ENCODE results near the gene PPFIA4. TPM values are rescaled to one million over a fixed set of nuclear protein-coding genes. Genes with fewer than 3 reads are reported as not detected.

PPFIA4 gene
- total and polyA plus RNA-seq, 9 of the 15 experiments (the other 6 are each of a cell fraction or from before 2014, with no cell fraction given): 0.07 to 12.0 (median 0.70) TPM

DNA sequence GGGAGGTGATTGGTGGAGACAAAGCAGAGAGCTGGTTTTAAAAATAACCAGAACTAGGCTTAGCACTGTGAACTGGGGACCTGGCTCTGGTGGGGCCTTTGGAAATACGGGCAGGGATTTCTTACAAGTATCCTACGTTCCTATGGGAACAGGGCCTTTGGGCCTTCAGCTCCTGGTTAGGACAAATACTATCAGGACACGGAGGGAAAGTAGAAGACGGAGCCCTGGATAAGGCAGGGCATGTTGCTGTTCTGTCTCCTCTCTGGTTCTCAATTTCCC is 64.8 kb downstream of the PPFIA4 start:
- Histone ChIP-seq H3K36me3 (ENCODE audit: control insufficient read depth, insufficient read depth, low read length) (no peaks in the 10 kb centered on the region), H3K4me3 (no peak overlapping the region), H3K4me2 (ENCODE audit: insufficient read depth, low read length) (no peak overlapping the region), H3K4me1 (replicated peaks in 1 of 2; ENCODE audit: control insufficient read depth in 2 of 2, insufficient read depth in 2 of 2, low read length in 2 of 2) (no peaks in the 10 kb centered on the region), H3K27me3 (ENCODE audit: control insufficient read depth in 2 of 2, insufficient read depth in 2 of 2, low read length in 2 of 2) (peaks cover 24 to 41% of the 10 kb centered on the region in 2 experiments), H3K27ac (ENCODE audit: extremely low read depth, low read depth, low read length) (no peak overlapping the region), H2AFZ (ENCODE audit: low read depth, low read length) (no peak overlapping the region), H3K79me2 (ENCODE audit: control insufficient read depth, insufficient read depth, low read length) (no peaks in the 10 kb centered on the region), H4K20me1 (replicated peaks; ENCODE audit: control insufficient read depth, insufficient read depth, low read length) (no peaks in the 10 kb centered on the region), H3K9me1 (ENCODE audit: control insufficient read depth, insufficient read depth, low read length) (no peaks in the 10 kb centered on the region), H3K9me3 (replicated peaks; ENCODE audit: control insufficient read depth, insufficient read depth, low read depth, low read length) (no peaks in the 10 kb centered on the region), H3K9ac (ENCODE audit: insufficient read depth in 1 of 2, low read depth in 2 of 2, low read length in 2 of 2) (no peak overlapping the region)
- 0% methylated on average over 4 of the region's 4 CpGs for WGBS (ENCODE audit: insufficient coverage, low coverage, missing lambda C conversion rate)
- TF ChIP-seq, protein P1, sequence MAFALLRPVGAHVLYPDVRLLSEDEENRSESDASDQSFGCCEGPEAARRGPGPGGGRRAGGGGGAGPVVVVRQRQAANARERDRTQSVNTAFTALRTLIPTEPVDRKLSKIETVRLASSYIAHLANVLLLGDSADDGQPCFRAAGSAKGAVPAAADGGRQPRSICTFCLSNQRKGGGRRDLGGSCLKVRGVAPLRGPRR (CRISPR knock-in tag; IDR thresholded peaks at IDR 0.05): no peak
- ATAC-seq (no peak), DNase-seq (ENCODE audit: extremely low read depth in 1 of 4, low spot score in 3 of 4) (no peak), FAIRE-seq (no peak)
- intact Hi-C loops (cut with micrococcal nuclease): no loop called here
- no TSS peak for BruUV-seq (replicated peaks)
- in situ Hi-C loops (cut with MboI): no loop called here
- POLR2A ChIA-PET: no interaction called here
- CTCF ChIA-PET (ENCODE audit: low intra/inter-chr PET ratio): no interaction called here

GRCh38 chr1:203091761-203092330 is 65.6 kb downstream of the PPFIA4 start:
- Histone ChIP-seq H4K20me1 (replicated peaks; ENCODE audit: control insufficient read depth, insufficient read depth, low read length) (no peaks in the 10 kb centered on the region), H3K36me3 (ENCODE audit: control insufficient read depth, insufficient read depth, low read length) (no peaks in the 10 kb centered on the region), H3K9me3 (replicated peaks; ENCODE audit: control insufficient read depth, insufficient read depth, low read depth, low read length) (no peaks in the 10 kb centered on the region), H3K9me1 (ENCODE audit: control insufficient read depth, insufficient read depth, low read length) (no peaks in the 10 kb centered on the region), H2AFZ (ENCODE audit: low read depth, low read length) (no peak overlapping the region), H3K27ac (ENCODE audit: extremely low read depth, low read depth, low read length) (no peak overlapping the region), H3K79me2 (ENCODE audit: control insufficient read depth, insufficient read depth, low read length) (no peaks in the 10 kb centered on the region), H3K4me3 (no peak overlapping the region), H3K4me1 (replicated peaks in 1 of 2; ENCODE audit: control insufficient read depth in 2 of 2, insufficient read depth in 2 of 2, low read length in 2 of 2) (no peaks in the 10 kb centered on the region), H3K4me2 (ENCODE audit: insufficient read depth, low read length) (no peak overlapping the region), H3K9ac (ENCODE audit: insufficient read depth in 1 of 2, low read depth in 2 of 2, low read length in 2 of 2) (no peak overlapping the region), H3K27me3 (ENCODE audit: control insufficient read depth in 2 of 2, insufficient read depth in 2 of 2, low read length in 2 of 2) (peaks cover 18 to 35% of the 10 kb centered on the region in 2 experiments)
- CTCF ChIA-PET (ENCODE audit: low intra/inter-chr PET ratio): no interaction called here
- POLR2A ChIA-PET: interaction anchor here (0.7 kb wide), 2 partner anchors 36 to 66 kb away, joined by 3 read pairs; no protein-coding TSS in a partner anchor
- WGBS (ENCODE audit: insufficient coverage, low coverage, missing lambda C conversion rate): 0% methylated on average over 6 of the region's 6 CpGs
- FAIRE-seq (no peak), ATAC-seq (no peak), DNase-seq (ENCODE audit: extremely low read depth in 1 of 4, low spot score in 3 of 4) (no peak)
- in situ Hi-C loops (cut with MboI): no loop called here
- intact Hi-C loops (cut with micrococcal nuclease): no loop called here
- no TSS peak for BruUV-seq (replicated peaks)
- TF ChIP-seq, protein P2, sequence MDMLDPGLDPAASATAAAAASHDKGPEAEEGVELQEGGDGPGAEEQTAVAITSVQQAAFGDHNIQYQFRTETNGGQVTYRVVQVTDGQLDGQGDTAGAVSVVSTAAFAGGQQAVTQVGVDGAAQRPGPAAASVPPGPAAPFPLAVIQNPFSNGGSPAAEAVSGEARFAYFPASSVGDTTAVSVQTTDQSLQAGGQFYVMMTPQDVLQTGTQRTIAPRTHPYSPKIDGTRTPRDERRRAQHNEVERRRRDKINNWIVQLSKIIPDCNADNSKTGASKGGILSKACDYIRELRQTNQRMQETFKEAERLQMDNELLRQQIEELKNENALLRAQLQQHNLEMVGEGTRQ (CRISPR knock-in tag; IDR thresholded peaks at IDR 0.05): 0 out of 2 replicates have a peak, but pooled peaks have one; percentile 38
- TF ChIP-seq RAD51 (IDR thresholded peaks at IDR 0.05; ENCODE audit: borderline replicate concordance, low read depth): peak; percentile 40; the same call in 1 of the 2 replicates
- no peak for TF ChIP-seq RFX1 (IDR thresholded peaks at IDR 0.05)
